ENCODE results near the gene AP1S2. TPM values are rescaled to one million over a fixed set of nuclear protein-coding genes. Genes with fewer than 3 reads are reported as not detected.

Gene AP1S2
- total RNA-seq, 2 donors from 2014 or later, result 133 to 220 TPM

- TF ChIP-seq CTCF (conservative IDR thresholded peaks at IDR 0.05), result no peak
- Histone ChIP-seq H3K4me1 (ENCODE audit: control insufficient read depth, insufficient read depth, low read length) (no peaks in the 10 kb centered on the region), H3K27me3 (ENCODE audit: control insufficient read depth, insufficient read depth, low read length, poor library complexity, severe bottlenecking) (no peaks in the 10 kb centered on the region), H3K27ac (ENCODE audit: low read depth, low read length) (no peak overlapping the region), H3K36me3 (ENCODE audit: control insufficient read depth, insufficient read depth, low read length) (no peaks in the 10 kb centered on the region), H3K4me3 (ENCODE audit: low read length) (no peak overlapping the region), H3K9me3 (ENCODE audit: control insufficient read depth, low read length) (no peaks in the 10 kb centered on the region), H3K9ac (ENCODE audit: extremely low read depth, low read length, poor library complexity, severe bottlenecking) (no peak overlapping the region)
- no peak overlapping the region for H3K4me3 Mint-ChIP-seq
- H3K4me1 Mint-ChIP-seq, result peaks cover 10% of the 10 kb centered on the region
- H3K36me3 Mint-ChIP-seq (ENCODE audit: low read depth), result no peaks in the 10 kb centered on the region
- no peak overlapping the region for H3K27ac Mint-ChIP-seq
- H3K27me3 Mint-ChIP-seq (ENCODE audit: insufficient read depth), result peaks cover 16% of the 10 kb centered on the region
- H3K9me3 Mint-ChIP-seq, result no peaks in the 10 kb centered on the region
- DNase-seq, result no peak
- 85 to 86% methylated on average over 3 to 4 of the region's 4 CpGs for WGBS, 2 experiments (ENCODE audit: insufficient coverage in 1 of 2, insufficient read length in 1 of 2)
Measured at GRCh38 chrX:15870310-15870709, 15.7 kb upstream of the AP1S2 start.

- no peak overlapping the region for H3K4me3 Mint-ChIP-seq
Measured at GRCh38 chrX:15869695-15870094, 15.1 kb upstream of the AP1S2 start.

GRCh38 chrX:15866147-15866546 is 11.5 kb upstream of the AP1S2 start:
- H3K27ac Mint-ChIP-seq, result no peak overlapping the region
- Histone ChIP-seq H3K4me3 (ENCODE audit: low read length) (no peak overlapping the region), H3K27me3 (ENCODE audit: control insufficient read depth, insufficient read depth, low read length, poor library complexity, severe bottlenecking) (no peaks in the 10 kb centered on the region), H3K36me3 (ENCODE audit: control insufficient read depth, insufficient read depth, low read length) (no peaks in the 10 kb centered on the region), H3K27ac (ENCODE audit: low read depth, low read length) (no peak overlapping the region), H3K4me1 (ENCODE audit: control insufficient read depth, insufficient read depth, low read length) (no peaks in the 10 kb centered on the region), H3K9me3 (ENCODE audit: control insufficient read depth, low read length) (no peaks in the 10 kb centered on the region), H3K9ac (ENCODE audit: extremely low read depth, low read length, poor library complexity, severe bottlenecking) (no peak overlapping the region)
- H3K4me3 Mint-ChIP-seq, result no peak overlapping the region
- WGBS, 2 experiments (ENCODE audit: insufficient coverage in 1 of 2, insufficient read length in 1 of 2), result 85% methylated on average over 3 of the region's 3 CpGs; no CpG with 5 or more reads in 1 of the 2 experiments
- no peak for DNase-seq
- TF ChIP-seq CTCF (conservative IDR thresholded peaks at IDR 0.05), result no peak
- no peaks in the 10 kb centered on the region for H3K36me3 Mint-ChIP-seq (ENCODE audit: low read depth)
- H3K9me3 Mint-ChIP-seq, result peaks cover 2% of the 10 kb centered on the region
- H3K4me1 Mint-ChIP-seq, result no peaks in the 10 kb centered on the region
- H3K27me3 Mint-ChIP-seq (ENCODE audit: insufficient read depth), result peaks cover 12% of the 10 kb centered on the region

More at GRCh38 chrX:15869695-15870094, 15.1 kb upstream of the AP1S2 start:
- DNase-seq, result no peak
- no peak for TF ChIP-seq CTCF (conservative IDR thresholded peaks at IDR 0.05)
- H3K9me3 ChIP-seq (ENCODE audit: control insufficient read depth, low read length), result no peaks in the 10 kb centered on the region
- Mint-ChIP-seq H3K27ac (no peak overlapping the region), H3K4me1 (peaks cover 5% of the 10 kb centered on the region), H3K9me3 (no peaks in the 10 kb centered on the region), H3K36me3 (ENCODE audit: low read depth) (no peaks in the 10 kb centered on the region), H3K27me3 (ENCODE audit: insufficient read depth) (peaks cover 16% of the 10 kb centered on the region)
- no peaks in the 10 kb centered on the region for H3K27me3 ChIP-seq (ENCODE audit: control insufficient read depth, insufficient read depth, low read length, poor library complexity, severe bottlenecking)
- H3K36me3 ChIP-seq (ENCODE audit: control insufficient read depth, insufficient read depth, low read length), result no peaks in the 10 kb centered on the region
- no peak overlapping the region for H3K9ac ChIP-seq (ENCODE audit: extremely low read depth, low read length, poor library complexity, severe bottlenecking)
- no peak overlapping the region for H3K27ac ChIP-seq (ENCODE audit: low read depth, low read length)
- H3K4me1 ChIP-seq (ENCODE audit: control insufficient read depth, insufficient read depth, low read length), result no peaks in the 10 kb centered on the region
- WGBS, 2 experiments (ENCODE audit: insufficient coverage in 1 of 2, insufficient read length in 1 of 2), result 93% methylated on average over 4 of the region's 4 CpGs; no CpG with 5 or more reads in 1 of the 2 experiments
- no peak overlapping the region for H3K4me3 ChIP-seq (ENCODE audit: low read length)

Measured in endodermal cell (in vitro differentiated cells).